Neural cell (in vitro differentiated cells): ENCODE measurements around the gene KRTAP3-3. TPM values are rescaled to one million over a fixed set of nuclear protein-coding genes. Genes with fewer than 3 reads are reported as not detected.

Experiments used
- H2AFZ ChIP-seq: fragments of 200-600, 300-800 bp; sonication (generic), shearing (Covaris generic); 2 replicates; pipeline ENCODE4 v1.6.0; 2014; ENCODE audit warnings: low read depth, mild to moderate bottlenecking, antibody characterized with exemption, low read length, moderate library complexity
- H3F3A ChIP-seq: fragments of 200-600 bp; shearing (Covaris generic); 2 replicates; pipeline ENCODE4 v1.6.1; 2016; ENCODE audit warnings: mild to moderate bottlenecking, moderate library complexity, mixed read lengths, antibody characterized with exemption, low read length; ENCODE audit not compliant: insufficient read depth, poor library complexity, severe bottlenecking
- H3K27ac ChIP-seq: fragments of 200-600, 300-800 bp; sonication (generic), shearing (Covaris generic); 2 replicates; pipeline ENCODE4 v1.5.1; 2014; ENCODE audit warnings: mild to moderate bottlenecking, low read length, moderate library complexity
- H3K27me3 ChIP-seq: fragments of 300-800, 200-600 bp; sonication (generic), shearing (Covaris generic); 2 replicates; pipeline ENCODE4 v1.6.0; 2014; ENCODE audit warnings: mild to moderate bottlenecking, low read depth, low read length, moderate library complexity; ENCODE audit not compliant: insufficient read depth
- H3K36me3 ChIP-seq: fragments of 300-800, 200-600 bp; sonication (generic), shearing (Covaris generic); 2 replicates; pipeline ENCODE4 v1.5.1; 2014; ENCODE audit warnings: mild to moderate bottlenecking, antibody characterized with exemption, low read length, moderate library complexity; ENCODE audit not compliant: insufficient read depth
- H3K4me2 ChIP-seq: fragments of 300-800, 200-600 bp; sonication (generic), shearing (Covaris generic); 2 replicates; pipeline ENCODE4 v1.6.0; 2014; ENCODE audit warnings: mild to moderate bottlenecking, low read length
- H3K4me3 ChIP-seq: fragments of 300-800, 200-600 bp; sonication (generic), shearing (Covaris generic); 2 replicates; pipeline ENCODE4 v1.5.1; 2014; ENCODE audit warnings: mild to moderate bottlenecking, low read length, moderate library complexity
- H3K79me2 ChIP-seq: fragments of 200-600 bp; shearing (Covaris generic); replicated peaks from 2 replicates; pipeline ENCODE4 v1.6.0; 2014; ENCODE audit warnings: mild to moderate bottlenecking, low read length, moderate library complexity; ENCODE audit not compliant: insufficient read depth
- H3K9ac ChIP-seq: fragments of 300-800, 200-600 bp; sonication (generic), shearing (Covaris generic); 2 replicates; pipeline ENCODE4 v1.6.1; 2016; ENCODE audit warnings: mild to moderate bottlenecking, low read length, mixed read lengths
- H3K9me2 ChIP-seq: fragments of 200-600 bp; shearing (Covaris generic); 2 replicates; pipeline ENCODE4 v1.6.1; 2016; ENCODE audit warnings: mild to moderate bottlenecking, low read length, mixed read lengths; ENCODE audit not compliant: insufficient read depth
- H3K9me3 ChIP-seq: fragments of 200-600, 300-800 bp; sonication (generic), shearing (Covaris generic); 2 replicates; pipeline ENCODE4 v1.6.1; 2016; ENCODE audit warnings: mild to moderate bottlenecking, mixed run types, low read length, moderate library complexity, mixed read lengths
- H4K20me1 ChIP-seq: fragments of 200-600 bp; shearing (Covaris generic); 2 replicates; pipeline ENCODE4 v1.6.1; 2016; ENCODE audit warnings: mild to moderate bottlenecking, mixed run types; ENCODE audit not compliant: insufficient read depth
- EP300 ChIP-seq: fragments of 450-650 bp; conservative IDR thresholded peaks from 2 replicates; pipeline ENCODE4 v1.6.1; 2014; ENCODE audit warnings: antibody characterized with exemption, mild to moderate bottlenecking, moderate library complexity; ENCODE audit not compliant: poor library complexity, severe bottlenecking
- EZH2 ChIP-seq: fragments of 200-600, 300-800 bp; shearing (Covaris generic), sonication (generic); IDR thresholded peaks from 2 replicates; pipeline ENCODE4 v1.6.1; 2014; ENCODE audit warnings: antibody characterized with exemption, low read length, borderline replicate concordance, mild to moderate bottlenecking; ENCODE audit not compliant: insufficient read depth, poor library complexity, severe bottlenecking
- MXI1 ChIP-seq: fragments of 450-650 bp; conservative IDR thresholded peaks from 2 replicates; pipeline ENCODE4 v1.6.1; 2014; ENCODE audit warnings: antibody characterized with exemption, mild to moderate bottlenecking; ENCODE audit not compliant: poor library complexity, severe bottlenecking
- POLR2AphosphoS5 ChIP-seq: IDR thresholded peaks from 2 replicates; pipeline ENCODE4 v1.6.1; 2012
- RAD21 ChIP-seq: fragments of 450-650 bp; conservative IDR thresholded peaks from 2 replicates; pipeline ENCODE4 v1.6.1; 2014; ENCODE audit warnings: antibody characterized with exemption, mild to moderate bottlenecking, moderate library complexity
- SMC3 ChIP-seq: fragments of 450-650 bp; conservative IDR thresholded peaks from 2 replicates; pipeline ENCODE4 v1.6.1; 2014; ENCODE audit warnings: antibody characterized with exemption, mild to moderate bottlenecking, moderate library complexity; ENCODE audit not compliant: poor library complexity
- TAF1 ChIP-seq: IDR thresholded peaks from 2 replicates; pipeline ENCODE4 v1.6.1; 2012; ENCODE audit warnings: low read depth
- polyA plus RNA-seq: library from polyadenylated mRNA; depleted of rRNA; stranded (reverse); fragments of >200 nt; gene quantifications from 2 replicates; pipeline ENCODE4 v1.2.3, GENCODE V29; 2014
- TF ChIP-seq, protein P1 (sequence below): IDR thresholded peaks from 2 replicates; pipeline ENCODE4 v1.6.1; 2012; ENCODE audit warnings: borderline replicate concordance
- TF ChIP-seq, protein P2 (sequence below): fragments of 450-650 bp; IDR thresholded peaks from 2 replicates; pipeline ENCODE4 v1.5.1; 2014; ENCODE audit warnings: antibody characterized with exemption, mild to moderate bottlenecking, moderate library complexity; ENCODE audit not compliant: poor library complexity, severe bottlenecking

Gene KRTAP3-3
- polyA plus RNA-seq, 1 donor from 2014 or later: not detected

DNA sequence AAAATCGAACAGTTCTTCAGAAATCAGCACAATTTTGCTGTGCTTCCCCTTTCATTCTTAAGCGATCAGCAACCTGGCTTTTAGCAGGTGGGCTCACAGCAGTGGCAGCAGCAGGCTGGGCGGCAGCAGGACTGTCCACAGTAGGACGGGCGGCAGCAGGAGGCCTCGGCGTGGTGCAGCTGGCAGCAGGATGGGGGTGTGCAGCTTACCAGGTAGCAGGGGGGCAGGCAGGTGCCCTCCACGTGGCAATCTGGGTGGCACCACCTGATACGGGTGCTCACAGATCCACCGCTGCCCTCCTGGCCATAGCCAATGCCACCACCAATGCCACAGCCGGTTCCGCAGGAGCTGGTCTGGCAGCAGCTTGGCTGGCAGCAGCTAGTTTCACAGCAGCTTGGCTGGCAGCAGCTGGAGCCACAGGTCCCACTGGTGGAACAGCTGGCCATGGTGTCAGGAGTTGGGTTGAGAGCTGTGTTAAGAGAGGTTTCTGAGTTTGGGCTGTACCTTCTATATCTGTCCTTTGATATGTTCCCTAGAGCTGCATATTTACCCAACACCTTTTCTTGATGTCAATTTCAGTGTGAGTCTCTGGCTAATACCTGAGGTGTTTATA, 35.8 kb upstream of the KRTAP3-3 start, which contains the start of gene KRTAP1-4:
Gene KRTAP1-4 (minus strand): TSS at position 563 of the 613 bp plus-strand sequence. CDS start 117 bp downstream, at position 446.
- no peak within 1 kb of the TSS for H2AFZ ChIP-seq
- TF ChIP-seq, protein P1, sequence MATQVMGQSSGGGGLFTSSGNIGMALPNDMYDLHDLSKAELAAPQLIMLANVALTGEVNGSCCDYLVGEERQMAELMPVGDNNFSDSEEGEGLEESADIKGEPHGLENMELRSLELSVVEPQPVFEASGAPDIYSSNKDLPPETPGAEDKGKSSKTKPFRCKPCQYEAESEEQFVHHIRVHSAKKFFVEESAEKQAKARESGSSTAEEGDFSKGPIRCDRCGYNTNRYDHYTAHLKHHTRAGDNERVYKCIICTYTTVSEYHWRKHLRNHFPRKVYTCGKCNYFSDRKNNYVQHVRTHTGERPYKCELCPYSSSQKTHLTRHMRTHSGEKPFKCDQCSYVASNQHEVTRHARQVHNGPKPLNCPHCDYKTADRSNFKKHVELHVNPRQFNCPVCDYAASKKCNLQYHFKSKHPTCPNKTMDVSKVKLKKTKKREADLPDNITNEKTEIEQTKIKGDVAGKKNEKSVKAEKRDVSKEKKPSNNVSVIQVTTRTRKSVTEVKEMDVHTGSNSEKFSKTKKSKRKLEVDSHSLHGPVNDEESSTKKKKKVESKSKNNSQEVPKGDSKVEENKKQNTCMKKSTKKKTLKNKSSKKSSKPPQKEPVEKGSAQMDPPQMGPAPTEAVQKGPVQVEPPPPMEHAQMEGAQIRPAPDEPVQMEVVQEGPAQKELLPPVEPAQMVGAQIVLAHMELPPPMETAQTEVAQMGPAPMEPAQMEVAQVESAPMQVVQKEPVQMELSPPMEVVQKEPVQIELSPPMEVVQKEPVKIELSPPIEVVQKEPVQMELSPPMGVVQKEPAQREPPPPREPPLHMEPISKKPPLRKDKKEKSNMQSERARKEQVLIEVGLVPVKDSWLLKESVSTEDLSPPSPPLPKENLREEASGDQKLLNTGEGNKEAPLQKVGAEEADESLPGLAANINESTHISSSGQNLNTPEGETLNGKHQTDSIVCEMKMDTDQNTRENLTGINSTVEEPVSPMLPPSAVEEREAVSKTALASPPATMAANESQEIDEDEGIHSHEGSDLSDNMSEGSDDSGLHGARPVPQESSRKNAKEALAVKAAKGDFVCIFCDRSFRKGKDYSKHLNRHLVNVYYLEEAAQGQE: no peak
- TF ChIP-seq MXI1 (no peak), TAF1 (no peak), POLR2AphosphoS5 (no peak), SMC3 (no peak), EP300 (no peak), RAD21 (no peak), EZH2 (no peak)
- TF ChIP-seq, protein P2, sequence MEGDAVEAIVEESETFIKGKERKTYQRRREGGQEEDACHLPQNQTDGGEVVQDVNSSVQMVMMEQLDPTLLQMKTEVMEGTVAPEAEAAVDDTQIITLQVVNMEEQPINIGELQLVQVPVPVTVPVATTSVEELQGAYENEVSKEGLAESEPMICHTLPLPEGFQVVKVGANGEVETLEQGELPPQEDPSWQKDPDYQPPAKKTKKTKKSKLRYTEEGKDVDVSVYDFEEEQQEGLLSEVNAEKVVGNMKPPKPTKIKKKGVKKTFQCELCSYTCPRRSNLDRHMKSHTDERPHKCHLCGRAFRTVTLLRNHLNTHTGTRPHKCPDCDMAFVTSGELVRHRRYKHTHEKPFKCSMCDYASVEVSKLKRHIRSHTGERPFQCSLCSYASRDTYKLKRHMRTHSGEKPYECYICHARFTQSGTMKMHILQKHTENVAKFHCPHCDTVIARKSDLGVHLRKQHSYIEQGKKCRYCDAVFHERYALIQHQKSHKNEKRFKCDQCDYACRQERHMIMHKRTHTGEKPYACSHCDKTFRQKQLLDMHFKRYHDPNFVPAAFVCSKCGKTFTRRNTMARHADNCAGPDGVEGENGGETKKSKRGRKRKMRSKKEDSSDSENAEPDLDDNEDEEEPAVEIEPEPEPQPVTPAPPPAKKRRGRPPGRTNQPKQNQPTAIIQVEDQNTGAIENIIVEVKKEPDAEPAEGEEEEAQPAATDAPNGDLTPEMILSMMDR: no peak
- H3K79me2 ChIP-seq: no peaks in the 10 kb centered on the region
- no peak within 1 kb of the TSS for H3K9ac ChIP-seq
- no peaks in the 10 kb centered on the region for H3K9me2 ChIP-seq
- no peaks in the 10 kb centered on the region for H3F3A ChIP-seq
- no peak within 1 kb of the TSS for H3K27ac ChIP-seq
- no peak within 1 kb of the TSS for H3K4me2 ChIP-seq
- no peaks in the 10 kb centered on the region for H3K27me3 ChIP-seq
- H3K9me3 ChIP-seq: no peaks in the 10 kb centered on the region
- H4K20me1 ChIP-seq: no peaks in the 10 kb centered on the region
- H3K4me3 ChIP-seq: no peak within 1 kb of the TSS
- no peaks in the 10 kb centered on the region for H3K36me3 ChIP-seq

DNA sequence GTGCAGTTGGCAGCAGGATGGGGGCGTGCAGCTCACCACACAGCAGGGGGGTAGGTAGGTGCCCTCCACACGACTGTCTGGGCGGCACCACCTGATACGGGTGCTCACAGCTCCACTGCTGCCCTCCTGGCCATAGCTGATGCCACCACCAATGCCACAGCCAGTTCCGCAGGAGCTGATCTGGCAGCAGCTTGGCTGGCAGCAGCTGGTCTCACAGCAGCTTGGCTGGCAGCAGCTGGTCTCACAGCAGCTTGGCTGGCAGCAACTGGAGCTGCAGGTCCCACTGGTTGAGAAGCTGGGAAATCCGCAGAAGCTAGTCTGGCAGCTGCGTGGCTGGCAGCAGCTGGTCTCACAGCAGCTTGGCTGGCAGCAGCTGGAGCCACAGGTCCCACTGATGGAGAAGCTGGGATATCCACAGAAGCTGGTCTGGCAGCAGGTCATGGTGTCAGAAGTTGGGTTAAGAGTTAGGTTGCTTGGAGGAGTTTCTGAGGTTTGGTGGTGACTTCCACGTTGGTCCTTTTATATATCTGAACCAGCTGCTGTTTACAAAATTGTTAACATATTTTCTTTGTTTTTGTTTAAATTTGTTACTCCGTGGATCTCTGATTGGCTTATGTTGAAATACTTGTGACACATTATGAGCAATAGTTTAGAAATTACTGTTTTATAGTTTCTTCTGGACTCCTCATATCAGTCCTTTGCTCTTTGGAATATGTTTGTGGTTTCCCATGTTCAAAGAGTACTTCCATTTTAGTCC, 32.9 kb upstream of the KRTAP3-3 start, which contains the start of gene KRTAP1-5:
Gene KRTAP1-5 (minus strand): TSS at position 494 of the 757 bp plus-strand sequence. CDS start 53 bp downstream, at position 441.
- Histone ChIP-seq H3K79me2 (no peaks in the 10 kb centered on the region), H3K4me2 (no peak within 1 kb of the TSS), H4K20me1 (no peaks in the 10 kb centered on the region), H3K36me3 (no peaks in the 10 kb centered on the region), H3F3A (no peaks in the 10 kb centered on the region), H3K27me3 (no peaks in the 10 kb centered on the region), H3K9me2 (no peaks in the 10 kb centered on the region), H3K4me3 (no peak within 1 kb of the TSS), H3K27ac (no peak within 1 kb of the TSS), H3K9me3 (no peaks in the 10 kb centered on the region), H2AFZ (no peak within 1 kb of the TSS), H3K9ac (no peak within 1 kb of the TSS)
- TF ChIP-seq, protein P2: no peak
- TF ChIP-seq, protein P1: no peak
- TF ChIP-seq TAF1 (no peak), EZH2 (no peak), MXI1 (no peak), POLR2AphosphoS5 (no peak), RAD21 (no peak), SMC3 (no peak), EP300 (no peak)
